Measurements from ENCODE around the gene ZNF221. TPM values are rescaled to one million over a fixed set of nuclear protein-coding genes. Genes with fewer than 3 reads are reported as not detected.

ZNF221 gene
- polyA plus RNA-seq = 1 to 10 TPM in 1 of 3 donors, under 1 TPM in 2; 0.67 to 2.6 (median 0.77) TPM

GRCh38 chr19:43950834-43951645 lies at the start of gene ZNF221:
Gene ZNF221 (plus strand): TSS chr19:43951228. CDS start chr19:43962727, 11,499 bp downstream.
- H3K27ac ChIP-seq (ENCODE audit: low read depth, low read length) = no peak within 1 kb of the TSS
- WGBS, 3 donors = 1 to 2% (median 1%) methylated on average over 40 of the region's 40 CpGs

- no peak overlapping the region for H3K27ac ChIP-seq (ENCODE audit: low read depth, low read length)
- WGBS, 3 donors = 11 to 16% (median 14%) methylated on average over 39 of the region's 39 CpGs
These were observed 49.3 kb upstream of the ZNF221 start for GRCh38 chr19:43901395-43902390.

- WGBS, 3 donors = 90 to 95% (median 95%) methylated on average over 4 of the region's 4 CpGs
- H3K27ac ChIP-seq (ENCODE audit: low read depth, low read length) = no peak overlapping the region
These were observed 48.6 kb upstream of the ZNF221 start for GRCh38 chr19:43902399-43902798.

- no peak overlapping the region for H3K27ac ChIP-seq (ENCODE audit: low read depth, low read length)
- WGBS, 3 donors = 97 to 100% (median 97%) methylated on average over 5 of the region's 5 CpGs
These were observed 45.1 kb upstream of the ZNF221 start for GRCh38 chr19:43905897-43906296.

GRCh38 chr19:43906774-43907173 lies 44.3 kb upstream of the ZNF221 start:
- WGBS, 3 donors = 93 to 97% (median 94%) methylated on average over 2 of the region's 2 CpGs

GRCh38 chr19:43908659-43909058 lies 42.4 kb upstream of the ZNF221 start:
- WGBS, 3 donors = 93 to 96% (median 93%) methylated on average over 1 of the region's 1 CpG
- H3K27ac ChIP-seq (ENCODE audit: low read depth, low read length) = no peak overlapping the region

More at GRCh38 chr19:43906774-43907173, 44.3 kb upstream of the ZNF221 start:
- H3K27ac ChIP-seq (ENCODE audit: low read depth, low read length) = no peak overlapping the region

- H3K27ac ChIP-seq (ENCODE audit: low read depth, low read length) = no peak overlapping the region
These were observed 40.1 kb upstream of the ZNF221 start for GRCh38 chr19:43910884-43911283.

GRCh38 chr19:43913383-43913782 lies 37.6 kb upstream of the ZNF221 start:
- 97 to 98% (median 98%) methylated on average over 7 of the region's 7 CpGs for WGBS, 3 donors
- no peak overlapping the region for H3K27ac ChIP-seq (ENCODE audit: low read depth, low read length)

- 65 to 98% (median 78%) methylated on average over 3 of the region's 3 CpGs for WGBS, 3 donors
- H3K27ac ChIP-seq (ENCODE audit: low read depth, low read length) = no peak overlapping the region
These were observed 37.0 kb upstream of the ZNF221 start for GRCh38 chr19:43914051-43914450.

GRCh38 chr19:43923875-43924274 lies 27.2 kb upstream of the ZNF221 start:
- H3K27ac ChIP-seq (ENCODE audit: low read depth, low read length) = no peak overlapping the region

- no peak overlapping the region for H3K27ac ChIP-seq (ENCODE audit: low read depth, low read length)
- 95 to 98% (median 97%) methylated on average over 5 of the region's 5 CpGs for WGBS, 3 donors
These were observed 22.2 kb upstream of the ZNF221 start for GRCh38 chr19:43928820-43929219.

- no peak overlapping the region for H3K27ac ChIP-seq (ENCODE audit: low read depth, low read length)
- WGBS, 3 donors = 9 to 10% (median 10%) methylated on average over 15 of the region's 15 CpGs
These were observed 16.7 kb upstream of the ZNF221 start for GRCh38 chr19:43934055-43934984.

GRCh38 chr19:43934985-43935708 lies 15.9 kb upstream of the ZNF221 start, which contains the start of gene ZNF45:
Gene ZNF45 (minus strand): TSS chr19:43935282. CDS start chr19:43922185, 13,097 bp downstream.
- peak within 1 kb of the TSS; percentile 38 for H3K27ac ChIP-seq (ENCODE audit: low read depth, low read length)
- WGBS, 3 donors = 0% methylated on average over 41 to 42 of the region's 42 CpGs

GRCh38 chr19:43936188-43936587 lies 14.8 kb upstream of the ZNF221 start:
- WGBS, 3 donors = 50 to 81% (median 72%) methylated on average over 5 of the region's 5 CpGs
- H3K27ac ChIP-seq (ENCODE audit: low read depth, low read length) = no peak overlapping the region

- WGBS, 3 donors = 43 to 71% (median 62%) methylated on average over 3 of the region's 3 CpGs
- H3K27ac ChIP-seq (ENCODE audit: low read depth, low read length) = no peak overlapping the region
These were observed 11.3 kb upstream of the ZNF221 start for GRCh38 chr19:43939557-43940260.

- WGBS, 3 donors = 74 to 76% (median 75%) methylated on average over 4 of the region's 4 CpGs
- no peak overlapping the region for H3K27ac ChIP-seq (ENCODE audit: low read depth, low read length)
These were observed 10.3 kb upstream of the ZNF221 start for GRCh38 chr19:43940719-43941118.

GRCh38 chr19:43941209-43941608 lies 9.8 kb upstream of the ZNF221 start:
- WGBS, 3 donors = 51 to 66% (median 53%) methylated on average over 5 of the region's 5 CpGs

More at GRCh38 chr19:43941209-43941608, 9.8 kb upstream of the ZNF221 start:
- H3K27ac ChIP-seq (ENCODE audit: low read depth, low read length) = no peak overlapping the region
